Middle frontal gyrus (tissue), 1 donor: ENCODE results near the gene CXCR2.
"Not testable (repeated sequence)": the region's sequence is repeated elsewhere in the genome, so short reads cannot be mapped to it uniquely, and the experiment has no call there.

Experiments
- DNase-seq: peaks from one replicate; pipeline ENCODE4 v3.0.0-alpha.2; 2015; ENCODE audit warnings: low spot score; ENCODE audit errors: extremely low spot score

CXCR2 gene

GRCh38 chr2:218125626-218126080 is at the start of gene CXCR2:
Gene CXCR2, plus strand, starts transcription at chr2:218126028. Its CDS starts 8,774 bp downstream, at chr2:218134802.
- DNase-seq, result no peak

DNA sequence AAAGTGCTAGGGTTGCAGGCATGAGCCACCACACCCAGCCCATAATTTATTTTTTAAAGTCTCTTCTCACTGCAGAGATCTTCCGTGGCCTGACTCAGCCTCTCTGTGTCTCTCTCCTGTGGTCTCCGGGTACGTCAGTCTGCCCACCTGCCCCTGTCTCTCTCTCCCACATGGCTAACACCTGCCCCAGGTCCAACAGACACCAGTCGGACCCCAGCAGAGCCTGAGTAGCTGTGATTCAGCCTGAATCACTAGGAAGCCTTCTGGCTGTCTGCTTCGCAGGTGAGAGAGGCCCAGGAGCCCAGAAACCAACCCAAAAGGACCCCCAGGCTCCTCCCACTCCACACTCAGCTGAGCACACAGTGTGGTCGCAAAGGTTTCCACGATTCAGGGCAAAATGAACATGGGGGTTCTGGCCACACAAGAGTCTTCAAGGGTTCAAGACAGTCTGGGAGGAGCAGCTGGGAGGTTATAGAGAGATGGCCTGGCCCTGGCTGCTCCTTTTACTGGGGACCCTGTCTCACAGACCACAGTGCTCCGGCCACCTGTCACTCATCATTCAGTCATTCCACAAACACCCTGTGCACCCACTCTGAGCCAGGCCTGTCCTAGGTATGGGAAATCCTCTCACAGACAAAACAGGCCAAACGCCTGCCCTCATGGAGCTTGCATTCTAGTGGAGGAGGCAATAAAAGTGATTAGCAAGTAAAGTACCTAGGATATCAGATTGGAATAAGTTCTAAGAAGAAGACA is 48.2 kb upstream of the CXCR2 start:
- no peak for DNase-seq

DNA sequence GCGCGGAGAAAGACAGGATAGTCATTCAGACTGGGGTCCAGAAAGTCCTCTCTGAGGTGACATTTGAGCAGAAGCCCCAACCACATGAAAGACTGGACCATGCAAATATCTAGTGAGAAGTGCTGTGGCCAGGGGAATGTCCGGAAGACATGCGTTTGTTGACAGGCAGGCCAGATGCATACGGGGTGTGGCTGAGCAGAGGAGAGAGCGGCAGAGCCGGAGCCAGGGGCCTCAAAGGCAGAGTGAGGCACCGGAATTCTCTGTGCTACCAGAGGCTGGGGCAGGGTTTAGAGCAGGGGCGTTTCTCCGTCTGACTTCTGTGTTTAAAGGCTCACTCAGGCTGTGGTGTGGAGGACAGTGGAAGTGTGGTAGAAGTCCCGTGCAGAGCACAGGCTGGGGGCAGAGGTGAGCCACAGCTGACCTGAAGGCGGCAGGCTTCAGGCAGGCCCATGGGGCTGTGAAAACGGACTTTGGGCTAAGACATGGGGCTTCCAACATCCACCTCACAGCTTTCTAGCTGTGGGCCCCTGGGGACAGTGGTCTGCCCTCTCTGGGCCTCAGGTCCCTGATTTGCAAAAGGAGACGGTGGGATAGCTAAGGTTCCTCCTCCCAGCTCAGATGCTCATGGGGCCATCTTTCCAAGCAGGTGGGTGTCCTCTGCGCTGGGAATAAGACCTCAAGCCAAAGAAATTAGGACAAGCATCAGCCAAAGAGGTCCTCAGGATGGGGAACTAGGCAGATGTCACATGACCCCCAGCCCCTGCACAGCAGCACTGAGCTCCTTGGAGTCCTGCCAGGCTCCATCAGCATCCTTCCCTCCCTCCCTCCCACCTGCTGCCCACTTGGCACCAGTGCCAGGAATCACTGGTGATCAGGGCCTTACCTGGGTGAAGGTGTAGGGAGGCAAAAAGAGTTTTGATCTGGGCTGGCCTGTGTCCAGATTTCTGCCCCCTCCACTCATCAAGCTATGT is 45.6 kb upstream of the CXCR2 start:
- DNase-seq, result no peak

- DNase-seq, result no peak
These were observed 44.8 kb upstream of the CXCR2 start for GRCh38 chr2:218081063-218081462.

DNA sequence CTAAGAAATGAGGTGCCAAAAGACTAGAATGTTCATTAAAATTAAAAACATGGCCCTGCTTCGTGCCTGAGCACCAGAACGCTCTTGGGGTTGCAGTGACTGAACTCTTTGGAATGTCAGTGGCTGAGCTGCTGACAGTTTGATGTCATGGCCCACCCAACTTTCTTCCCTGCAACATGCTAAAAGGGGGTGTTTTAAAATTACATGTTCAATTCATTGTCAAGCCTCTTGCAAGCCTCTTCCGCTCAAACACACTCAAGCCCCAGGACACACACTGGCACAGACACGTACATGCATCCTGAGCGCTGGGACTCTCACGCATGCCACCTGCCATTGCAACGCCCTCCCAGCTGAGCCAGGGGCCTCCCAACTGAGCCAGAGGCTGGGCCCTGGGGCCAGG is 44.1 kb upstream of the CXCR2 start:
- DNase-seq, result no peak

GRCh38 chr2:218082586-218083351 is 43.1 kb upstream of the CXCR2 start:
- DNase-seq, result no peak

DNA sequence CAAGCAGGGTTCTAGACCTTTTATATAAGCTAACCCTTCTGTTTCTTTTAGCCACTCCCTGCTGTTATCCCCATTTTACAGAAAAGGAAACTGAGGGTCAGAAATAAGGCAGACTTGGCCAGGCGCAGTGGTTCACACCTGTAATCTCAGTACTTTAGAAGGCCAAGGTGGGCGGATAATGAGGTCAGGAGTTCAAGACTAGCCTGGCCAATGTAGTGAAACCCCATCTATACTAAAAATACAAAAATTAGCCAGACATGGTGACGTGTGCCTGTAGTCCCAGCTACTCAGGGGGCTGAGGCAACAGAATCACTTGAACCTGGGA is 42.5 kb upstream of the CXCR2 start:
- no peak for DNase-seq

GRCh38 chr2:218086478-218086877 is 39.4 kb upstream of the CXCR2 start:
- DNase-seq, result no peak

- DNase-seq, result no peak
These were observed 36.6 kb upstream of the CXCR2 start for GRCh38 chr2:218089259-218089658.

DNA sequence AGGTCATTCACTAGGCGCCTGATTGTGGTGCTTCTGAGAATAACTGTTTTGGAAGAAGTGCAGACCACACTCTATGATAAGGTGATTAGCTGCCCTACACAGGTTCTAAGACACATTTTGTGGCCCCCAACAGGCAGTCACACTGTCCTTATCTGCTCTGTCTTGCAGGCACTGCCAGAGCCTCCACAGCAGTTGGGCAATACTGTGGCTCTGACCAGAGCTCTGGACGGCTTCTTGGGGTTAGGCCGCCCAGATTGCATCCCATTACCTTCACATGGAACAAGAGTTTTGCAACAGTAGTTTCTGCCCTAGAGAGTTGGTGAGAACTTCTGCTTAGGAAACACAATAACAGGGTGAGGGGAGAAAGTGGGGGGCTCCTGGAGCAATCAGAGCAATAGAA is 34.1 kb upstream of the CXCR2 start:
- no peak for DNase-seq

DNA sequence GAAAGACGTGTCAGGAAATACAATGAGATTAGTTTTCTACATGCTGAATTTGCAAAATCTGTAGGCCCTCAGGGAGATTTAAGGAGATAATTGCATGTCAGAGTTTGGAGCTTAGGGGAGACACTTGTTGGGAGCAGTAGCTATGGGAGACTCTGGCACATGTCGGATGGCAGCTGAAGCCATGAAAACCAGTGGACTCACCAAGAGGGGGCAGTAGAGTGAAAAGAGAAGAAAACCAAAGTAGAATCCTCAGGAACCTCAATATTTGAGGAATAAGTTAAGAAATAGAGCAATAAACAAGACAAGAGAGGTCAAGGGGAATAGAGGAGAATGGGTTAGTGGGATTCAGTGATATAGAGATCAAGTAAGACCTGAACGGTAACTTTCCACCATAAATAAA is 31.9 kb upstream of the CXCR2 start:
- no peak for DNase-seq

DNA sequence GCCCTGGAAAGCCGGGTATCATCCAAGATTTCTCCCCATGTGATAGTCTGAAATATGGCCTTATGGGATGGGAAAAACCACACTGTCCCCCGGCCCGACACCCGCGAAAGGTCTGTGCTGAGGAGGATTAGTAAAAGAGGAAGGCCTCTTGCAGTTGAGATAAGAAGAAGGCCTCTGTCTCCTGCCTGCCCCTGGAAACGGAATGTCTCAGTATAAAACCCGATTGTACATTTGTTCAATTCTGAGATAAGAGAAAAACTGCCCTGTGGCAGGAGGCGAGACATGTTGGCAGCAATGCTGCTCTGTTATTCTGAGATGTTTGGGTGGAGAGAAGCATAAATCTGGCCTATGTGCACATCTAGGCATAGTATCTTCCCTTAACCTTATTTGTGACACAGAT is 30.0 kb upstream of the CXCR2 start:
- DNase-seq, result no peak

DNA sequence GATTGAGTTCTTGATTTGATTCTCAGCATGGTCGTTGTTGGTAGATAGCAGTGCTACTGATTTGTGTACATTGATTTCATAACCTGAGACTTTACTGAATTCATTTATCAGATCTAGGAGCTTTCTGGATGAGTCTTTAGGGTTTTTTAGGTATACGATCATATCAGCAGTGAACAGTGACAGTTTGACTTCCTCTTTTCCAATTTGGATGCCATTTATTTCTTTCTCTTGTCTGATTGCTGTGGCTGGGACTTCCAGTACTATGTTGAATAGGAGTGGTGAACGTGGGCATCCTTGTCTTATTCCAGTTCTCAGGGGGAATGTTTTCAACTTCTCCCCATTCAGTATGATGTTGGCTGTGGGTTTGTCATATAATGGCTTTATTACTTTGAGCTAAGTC is 27.9 kb upstream of the CXCR2 start:
- DNase-seq, result no peak

GRCh38 chr2:218108834-218109233 is 17.0 kb upstream of the CXCR2 start:
- not testable (repeated sequence) for DNase-seq

DNA sequence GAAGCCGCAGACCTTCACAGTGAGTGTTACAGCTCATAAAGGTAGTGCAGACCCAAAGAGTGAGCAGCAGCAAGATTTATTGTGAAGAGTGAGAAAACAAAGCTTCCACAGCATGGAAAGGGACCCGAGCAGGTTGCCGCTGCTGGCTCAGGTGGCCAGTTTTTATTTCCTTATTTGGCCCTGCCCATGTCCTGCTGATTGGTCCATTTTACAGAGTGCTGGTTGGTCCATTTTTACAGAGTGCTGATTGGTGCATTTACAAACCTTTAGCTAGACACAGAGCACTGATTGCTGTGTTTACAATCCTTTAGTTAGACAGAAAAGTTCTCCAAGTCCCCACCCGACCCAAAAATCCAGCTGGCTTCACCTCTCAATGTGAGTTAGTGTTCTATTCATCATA is 4.0 kb upstream of the CXCR2 start:
- DNase-seq, result not testable (repeated sequence)

DNA sequence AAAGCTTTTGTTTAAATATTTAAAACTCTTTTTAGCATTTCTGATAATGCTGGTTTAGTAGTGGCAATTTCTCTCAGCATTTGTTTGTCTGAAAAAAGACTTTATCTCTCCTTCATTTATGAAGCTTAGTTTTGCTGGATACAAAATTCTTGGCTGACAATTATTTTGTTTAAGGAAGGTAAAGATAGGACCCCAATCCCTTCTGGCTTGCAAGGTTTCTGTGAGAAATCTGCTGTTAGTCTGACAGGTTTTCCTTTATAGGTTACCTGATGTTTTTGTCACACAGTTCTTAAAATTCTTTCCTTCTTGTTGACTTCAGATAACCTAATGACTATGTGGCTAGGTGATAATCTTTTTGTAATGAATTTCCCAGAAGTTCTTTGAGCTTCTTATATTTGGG is 3.5 kb upstream of the CXCR2 start:
- DNase-seq, result not testable (repeated sequence)

DNA sequence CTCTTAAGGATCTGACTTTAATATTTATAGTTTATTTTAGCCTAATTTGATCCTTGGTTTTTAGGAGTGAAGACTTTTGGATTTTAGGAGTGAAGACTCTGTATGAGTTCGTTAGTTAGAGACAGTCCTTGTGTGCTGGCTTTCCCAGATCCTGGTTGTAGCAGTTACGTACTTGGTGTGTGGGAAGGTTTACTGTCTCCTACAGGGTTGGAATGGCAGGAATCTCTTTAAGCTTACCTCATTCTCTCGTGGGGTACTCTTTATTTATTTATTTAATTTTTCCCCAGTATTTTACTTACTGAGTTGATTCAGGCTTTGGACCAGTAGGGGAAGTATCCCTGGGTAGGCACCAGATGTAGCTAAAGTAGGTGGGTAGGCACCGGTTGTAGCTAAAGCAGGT is 1.8 kb upstream of the CXCR2 start:
- DNase-seq, result no peak

DNA sequence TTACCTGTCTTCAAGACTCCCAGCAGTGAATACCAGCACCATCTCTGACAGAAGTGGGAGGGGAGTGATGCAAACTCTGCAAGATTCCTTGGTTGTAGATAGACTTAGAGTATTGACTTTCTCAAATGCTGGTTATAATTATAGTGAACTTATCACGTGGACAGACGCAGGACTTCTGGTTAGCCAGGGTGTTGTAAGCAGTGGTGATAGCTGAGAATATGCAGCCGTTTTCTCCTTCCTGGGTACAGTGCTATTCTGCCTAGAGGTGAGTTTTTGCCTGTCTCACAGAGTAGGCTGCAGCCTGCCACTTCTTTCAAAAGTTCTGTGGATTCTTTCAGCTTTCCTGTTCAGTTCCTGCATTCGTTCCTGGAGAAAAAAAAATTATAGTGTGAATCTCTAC is 733 bp upstream of the CXCR2 start:
- no peak for DNase-seq

GRCh38 chr2:218127929-218128455 is 2.2 kb downstream of the CXCR2 start:
- no peak for DNase-seq

DNA sequence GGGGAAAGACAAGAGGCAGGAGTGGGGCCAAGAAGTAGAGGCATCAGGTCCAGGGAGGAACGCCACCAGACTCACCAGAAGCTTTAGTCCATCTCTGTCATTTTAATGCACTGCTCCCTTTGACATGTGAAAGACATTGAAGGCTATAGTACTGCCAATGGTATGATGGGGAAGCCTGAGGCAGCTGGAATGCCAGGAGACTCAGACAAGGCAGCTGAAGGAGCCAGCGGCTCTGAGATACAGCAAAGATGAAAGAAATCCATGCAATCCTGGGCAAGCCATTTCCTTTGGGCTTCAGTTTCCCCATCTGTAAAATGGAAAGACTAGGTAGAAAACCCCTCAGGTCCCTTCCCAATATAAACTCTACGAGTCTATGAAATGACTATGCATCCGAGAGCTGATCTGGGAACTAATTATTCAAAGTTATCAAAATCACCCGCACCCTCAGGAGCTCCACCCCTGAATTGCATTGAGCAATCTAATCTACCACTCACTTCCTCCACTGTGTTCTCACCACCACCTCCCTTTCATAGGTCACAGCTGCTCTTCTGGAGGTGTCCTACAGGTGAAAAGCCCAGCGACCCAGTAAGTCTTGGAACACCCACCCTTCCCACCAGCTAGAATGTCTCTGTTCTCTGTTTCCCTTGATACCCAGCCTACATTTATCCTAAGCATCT is 3.1 kb downstream of the CXCR2 start:
- no peak for DNase-seq
